Medulla oblongata (tissue), 1 donor: ENCODE measurements around the gene ATP1A2.

ENCODE experiments used
- DNase-seq: peaks from one replicate; pipeline ENCODE4 v3.0.0-alpha.2; 2015; ENCODE audit errors: extremely low spot score

Gene ATP1A2

DNA sequence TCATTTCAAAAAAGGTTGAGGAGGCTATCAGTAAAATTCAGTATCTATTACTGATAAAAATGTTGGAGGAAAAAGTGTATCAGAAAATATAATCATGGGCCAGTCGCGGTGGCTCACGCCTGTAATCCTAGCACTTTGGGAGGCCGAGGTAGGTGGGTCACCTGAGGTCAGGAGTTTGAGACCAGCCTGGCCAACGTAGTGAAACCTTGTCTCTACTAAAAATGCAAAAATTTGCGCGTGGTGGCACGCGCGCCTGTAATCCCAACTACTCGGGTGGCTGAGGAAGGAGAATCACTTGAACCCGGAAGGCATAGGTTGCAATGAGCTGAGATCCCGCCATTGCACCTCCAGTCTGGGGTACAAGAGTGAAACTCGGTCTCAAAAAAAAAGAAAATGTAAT lies 30.5 kb downstream of the ATP1A2 start:
- DNase-seq = no peak

DNA sequence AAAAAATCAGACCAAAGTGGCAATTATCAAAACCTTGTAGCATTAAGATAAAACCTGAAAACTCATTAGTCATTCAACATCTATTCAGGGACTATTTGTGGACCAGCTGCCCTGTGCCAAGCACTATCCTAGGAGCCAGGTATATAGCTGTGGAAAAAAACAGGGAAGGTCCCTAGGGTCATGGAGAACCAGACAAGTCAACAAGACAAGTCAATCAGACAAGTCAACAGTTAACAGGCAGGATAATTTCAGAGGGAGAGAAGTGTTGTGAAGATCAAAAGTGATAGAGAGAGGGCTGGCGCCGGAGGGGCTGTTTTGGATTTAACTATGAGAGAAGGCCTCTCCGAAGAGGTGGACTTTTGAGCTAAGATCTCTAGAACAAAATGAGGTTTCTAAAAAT lies 32.6 kb downstream of the ATP1A2 start:
- no peak for DNase-seq

DNA sequence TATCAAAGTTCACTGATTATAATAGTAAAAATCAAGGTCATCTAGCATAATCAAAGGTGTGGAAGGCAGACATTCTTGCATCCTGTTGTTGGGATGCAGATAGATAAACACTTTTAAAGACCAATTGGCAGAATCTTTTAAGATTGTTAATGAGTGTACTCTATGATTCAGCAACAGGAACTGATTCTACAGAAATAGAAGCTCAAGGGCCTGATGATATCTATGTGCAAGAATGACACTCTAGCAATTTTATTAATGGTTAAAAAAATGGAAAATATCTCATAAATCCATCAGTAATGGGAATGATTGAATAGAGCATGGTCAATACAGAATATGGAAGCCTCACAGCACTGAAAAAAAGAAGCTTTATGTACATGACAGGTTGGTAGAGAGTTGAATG lies 33.7 kb downstream of the ATP1A2 start:
- DNase-seq = no peak

DNA sequence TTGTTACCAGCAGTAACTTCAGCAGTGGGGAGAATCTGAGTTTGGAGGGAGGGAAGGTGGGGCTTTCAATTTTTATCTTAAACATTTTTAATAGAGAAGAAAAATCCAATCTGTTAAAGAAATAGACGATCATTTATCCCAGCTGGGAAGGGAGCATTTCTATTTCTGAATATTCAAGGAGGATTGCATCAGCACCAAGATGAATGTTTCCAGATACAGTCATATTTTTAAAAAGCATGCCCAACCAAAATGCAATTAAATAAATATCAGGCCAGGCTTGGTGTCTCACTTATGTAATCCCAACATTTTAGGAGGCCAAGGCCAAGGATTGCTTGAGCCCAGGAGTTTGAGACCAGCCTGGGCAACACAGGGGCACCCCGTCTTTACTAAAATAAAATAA lies 34.2 kb downstream of the ATP1A2 start:
- DNase-seq = no peak

DNA sequence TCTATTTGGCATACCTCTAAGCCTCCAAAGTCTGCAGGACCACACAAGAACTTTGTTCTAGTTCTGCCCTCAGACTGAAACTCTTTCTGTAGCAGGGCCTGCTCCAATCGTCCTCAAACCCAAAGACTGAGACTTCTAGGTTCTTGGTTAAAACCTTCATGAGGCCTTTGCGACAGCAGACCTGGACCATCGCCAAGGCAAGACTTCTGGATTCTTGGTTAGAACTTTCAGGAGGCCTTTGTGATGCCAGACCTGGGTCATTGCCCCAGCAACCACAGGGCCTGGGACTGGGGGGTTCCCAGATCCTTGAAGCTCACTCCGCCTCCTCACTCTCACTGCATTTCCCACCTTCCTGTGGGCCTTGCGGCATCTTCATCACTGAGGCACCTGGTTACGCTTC lies 35.7 kb downstream of the ATP1A2 start, which contains the start of gene ATP1A4:
ATP1A4 (plus strand) TSS at position 301 of the 400 bp plus-strand sequence. CDS start 438 bp downstream, outside the sequence.
- no peak for DNase-seq

DNA sequence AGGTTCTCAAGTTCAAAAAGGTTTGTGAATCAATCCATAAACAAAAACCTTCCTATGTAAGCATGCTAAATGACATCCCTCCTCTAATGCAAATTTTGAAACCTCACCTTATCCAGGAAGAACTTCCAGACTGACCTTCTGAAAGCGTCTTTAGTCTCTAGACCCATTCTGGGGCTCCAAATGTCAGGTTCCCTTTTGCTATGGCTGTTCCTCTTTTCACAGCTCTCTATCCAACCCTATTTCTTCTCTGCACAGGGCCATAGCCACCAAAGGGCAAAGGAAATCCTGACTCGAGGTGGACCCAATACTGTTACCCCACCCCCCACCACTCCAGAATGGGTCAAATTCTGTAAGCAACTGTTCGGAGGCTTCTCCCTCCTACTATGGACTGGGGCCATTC lies 39.2 kb downstream of the ATP1A2 start:
- no peak for DNase-seq

DNA sequence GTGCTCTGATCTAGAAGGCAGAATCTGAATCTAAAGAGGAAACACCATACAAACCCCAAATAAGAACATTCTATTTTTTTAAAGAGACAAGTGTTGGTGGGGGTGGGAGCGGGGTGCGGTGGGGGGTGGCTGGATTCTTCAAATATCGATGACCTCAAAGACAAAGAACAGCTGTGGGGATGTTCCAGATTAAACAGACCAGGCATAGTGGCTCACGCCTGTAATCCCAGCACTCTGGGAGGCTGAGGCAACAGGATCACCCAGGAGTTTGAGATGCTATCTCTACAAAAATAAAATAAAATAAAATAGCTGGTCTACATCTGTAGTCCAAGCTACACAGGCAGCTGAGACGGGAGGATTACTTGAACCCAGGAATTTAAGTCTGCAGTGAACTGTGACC lies 40.8 kb downstream of the ATP1A2 start:
- no peak for DNase-seq

DNA sequence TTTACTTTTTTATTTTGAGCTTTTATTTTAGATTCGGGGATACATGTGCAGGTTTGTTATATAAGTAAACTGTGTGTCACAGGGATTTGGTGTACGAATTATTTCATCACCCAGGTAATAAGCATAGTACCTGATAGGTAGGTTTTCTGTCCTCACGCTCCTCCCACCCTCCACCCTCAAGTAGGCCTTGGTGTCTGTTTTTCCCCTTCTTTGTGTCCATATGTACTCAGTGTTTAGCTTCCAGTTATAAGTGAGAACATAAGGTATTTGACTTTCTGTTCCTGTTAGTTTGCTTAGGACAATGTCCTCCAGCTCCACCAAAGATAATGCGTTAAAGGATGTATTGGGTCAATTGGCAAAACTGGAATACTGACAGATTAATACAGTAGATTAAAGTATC lies 41.6 kb downstream of the ATP1A2 start:
- DNase-seq = no peak

DNA sequence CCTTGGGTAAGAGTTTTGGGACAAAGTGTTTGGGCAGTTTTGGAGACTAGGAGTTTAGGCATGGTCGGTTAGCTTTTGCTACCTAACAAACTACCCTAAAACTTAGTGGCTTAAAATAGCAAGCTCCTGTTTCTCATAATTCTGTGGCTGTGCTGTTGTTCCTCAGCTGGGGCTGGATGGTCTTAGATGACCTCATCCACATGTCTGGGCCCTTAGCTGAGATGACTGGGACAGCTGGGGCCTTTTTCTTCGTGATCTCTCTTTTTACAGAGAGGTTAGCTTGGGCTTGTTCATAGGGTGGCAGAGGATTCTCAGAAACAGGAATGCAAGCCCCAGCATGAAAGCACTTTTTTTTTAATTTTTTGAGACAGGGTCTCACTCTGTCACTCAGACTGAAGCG lies 42.5 kb downstream of the ATP1A2 start:
- no peak for DNase-seq

DNA sequence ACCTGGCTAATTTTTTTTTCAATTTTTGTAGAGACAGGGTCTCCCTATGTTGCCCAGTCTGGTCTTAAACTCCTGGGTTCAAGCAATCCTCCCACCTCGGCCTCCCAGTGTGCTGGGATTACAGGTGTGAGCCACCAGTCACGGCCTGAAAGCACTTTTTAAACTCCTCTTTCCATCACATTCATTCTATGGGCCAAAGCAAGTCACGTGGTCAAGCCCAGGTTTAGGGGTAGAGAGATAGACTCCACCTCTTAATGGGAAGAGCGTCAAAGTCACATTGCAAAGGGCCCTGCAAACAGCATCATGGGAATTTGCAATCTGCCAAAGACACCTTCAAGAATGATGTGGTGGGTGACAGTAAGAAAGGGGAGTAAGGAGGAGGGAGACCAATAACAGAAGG lies 43.0 kb downstream of the ATP1A2 start:
- DNase-seq = no peak

DNA sequence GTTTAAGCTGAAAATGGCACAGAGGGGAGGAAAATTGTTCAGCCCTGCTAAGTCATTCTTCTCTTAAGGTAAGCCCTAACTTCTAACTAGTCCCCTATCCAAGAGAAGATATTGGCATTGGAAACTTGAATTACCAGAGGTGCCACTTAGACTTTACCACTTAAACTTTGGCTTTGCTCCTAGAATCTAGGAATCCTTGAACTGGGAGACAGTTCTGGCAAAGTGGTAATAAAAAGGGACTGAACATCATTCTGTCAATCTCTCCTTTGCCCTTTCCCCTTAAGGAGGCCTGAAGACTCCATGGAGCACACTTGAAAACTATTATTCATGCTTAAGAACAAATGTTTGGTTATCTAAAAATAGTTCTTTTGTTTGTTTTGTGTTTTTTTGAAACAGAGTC lies 44.3 kb downstream of the ATP1A2 start:
- DNase-seq = no peak

DNA sequence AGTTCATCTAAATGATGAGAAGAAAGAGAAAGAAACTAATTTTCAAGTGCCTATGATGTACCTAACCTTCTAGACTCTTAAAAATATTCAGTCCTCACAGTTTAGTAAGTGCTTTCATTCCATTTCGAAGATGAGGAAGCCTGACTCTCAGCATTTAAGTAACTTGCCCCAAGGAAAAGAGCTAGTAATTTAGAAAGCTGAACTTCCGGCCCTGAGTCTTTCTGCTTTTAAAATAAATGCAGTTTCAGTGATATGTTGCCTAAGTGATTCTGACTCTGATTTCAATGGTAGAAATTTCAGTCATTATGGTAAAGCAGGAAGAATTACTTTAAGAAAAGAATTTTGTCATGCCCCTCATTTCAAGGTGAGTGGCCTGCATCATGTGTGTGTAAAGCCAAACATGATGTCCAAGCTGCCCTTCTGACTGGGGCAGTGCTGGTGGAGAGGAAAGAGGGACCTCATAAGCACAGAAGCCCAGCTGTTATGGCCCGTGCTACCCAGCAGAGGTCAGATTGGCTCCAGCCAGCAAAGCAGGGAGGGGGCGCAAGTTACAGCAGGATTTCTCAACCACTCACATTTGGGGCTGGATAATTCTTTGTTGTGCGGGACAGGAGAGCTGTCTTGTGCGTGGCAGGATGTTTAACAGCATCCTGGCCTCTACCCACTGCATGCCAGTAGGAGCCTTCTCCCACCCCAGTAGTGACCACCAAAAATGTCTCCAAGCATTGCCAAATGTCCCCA lies 46.6 kb downstream of the ATP1A2 start:
- peak; percentile 74 for DNase-seq

DNA sequence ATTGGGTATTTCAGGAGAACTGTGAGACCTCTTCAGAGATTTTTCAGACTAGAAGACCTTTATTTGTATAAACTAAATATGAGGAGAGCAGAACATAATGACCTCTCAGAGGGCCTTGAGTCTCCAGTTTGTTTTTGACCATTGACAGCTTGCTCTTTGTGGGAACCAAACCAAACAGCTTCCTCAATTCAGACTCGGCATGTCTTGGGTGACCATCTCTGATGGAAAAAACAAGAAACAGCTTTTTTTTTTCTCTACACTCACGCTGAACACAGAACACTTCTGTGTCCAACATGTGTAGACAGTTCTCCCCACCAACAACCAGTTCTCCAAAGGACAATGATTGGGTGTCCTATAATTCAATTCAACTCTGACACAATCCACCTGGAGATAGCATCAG lies 47.4 kb downstream of the ATP1A2 start:
- peak; percentile 48 for DNase-seq

DNA sequence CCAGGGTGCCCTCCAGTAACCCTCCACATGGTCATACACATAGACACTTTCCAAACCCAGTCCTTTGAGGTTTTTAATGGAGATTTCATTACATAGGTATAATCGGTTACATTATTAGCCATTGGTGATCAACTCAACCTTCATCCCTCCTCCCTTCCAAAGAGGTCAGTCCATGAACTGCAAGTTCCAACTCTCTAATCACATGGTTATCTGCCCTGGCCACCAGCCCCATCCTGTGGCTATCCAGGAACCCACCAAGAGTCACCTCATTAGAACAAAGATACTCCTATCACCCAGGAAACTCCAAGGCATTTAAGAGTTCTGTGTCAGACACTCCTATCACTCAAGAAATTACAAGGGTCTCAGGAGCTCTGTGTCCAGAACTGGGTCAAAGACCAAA lies 48.1 kb downstream of the ATP1A2 start:
- DNase-seq = no peak

DNA sequence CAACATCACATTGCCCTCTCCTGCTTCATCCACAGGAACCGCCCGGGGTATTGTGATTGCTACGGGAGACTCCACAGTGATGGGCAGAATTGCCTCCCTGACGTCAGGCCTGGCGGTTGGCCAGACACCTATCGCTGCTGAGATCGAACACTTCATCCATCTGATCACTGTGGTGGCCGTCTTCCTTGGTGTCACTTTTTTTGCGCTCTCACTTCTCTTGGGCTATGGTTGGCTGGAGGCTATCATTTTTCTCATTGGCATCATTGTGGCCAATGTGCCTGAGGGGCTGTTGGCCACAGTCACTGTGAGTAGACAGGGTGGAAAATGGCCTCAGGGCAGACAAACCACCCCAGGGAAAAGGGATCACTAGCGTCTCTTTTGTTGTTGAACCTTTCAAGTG lies 48.6 kb downstream of the ATP1A2 start:
- DNase-seq = no peak

DNA sequence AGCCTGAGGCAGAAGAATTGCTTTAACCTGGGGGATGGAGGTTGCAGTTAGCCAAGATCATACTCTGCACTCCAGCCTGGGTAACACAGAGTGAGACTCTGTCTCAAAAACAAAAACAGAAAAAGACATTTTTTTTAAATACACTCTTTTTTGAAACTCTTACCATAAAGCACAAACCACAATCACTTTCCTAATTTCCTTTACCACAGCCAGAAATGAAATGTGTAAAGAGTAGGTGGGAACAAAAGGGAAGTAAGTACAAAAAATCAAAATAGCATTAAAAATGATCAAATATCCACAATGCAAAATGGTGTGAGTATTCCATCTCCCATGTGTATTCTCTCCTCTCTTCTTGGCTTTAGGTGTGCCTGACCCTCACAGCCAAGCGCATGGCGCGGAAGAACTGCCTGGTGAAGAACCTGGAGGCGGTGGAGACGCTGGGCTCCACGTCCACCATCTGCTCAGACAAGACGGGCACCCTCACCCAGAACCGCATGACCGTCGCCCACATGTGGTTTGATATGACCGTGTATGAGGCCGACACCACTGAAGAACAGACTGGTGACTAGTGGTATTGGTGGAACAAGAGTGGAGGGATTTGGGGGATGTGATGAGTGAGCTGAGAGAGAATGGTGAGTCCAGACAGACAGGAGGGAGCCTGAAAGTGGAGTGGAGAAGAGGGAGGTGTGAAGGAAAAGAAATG lies 50.8 kb downstream of the ATP1A2 start:
- DNase-seq = no peak

DNA sequence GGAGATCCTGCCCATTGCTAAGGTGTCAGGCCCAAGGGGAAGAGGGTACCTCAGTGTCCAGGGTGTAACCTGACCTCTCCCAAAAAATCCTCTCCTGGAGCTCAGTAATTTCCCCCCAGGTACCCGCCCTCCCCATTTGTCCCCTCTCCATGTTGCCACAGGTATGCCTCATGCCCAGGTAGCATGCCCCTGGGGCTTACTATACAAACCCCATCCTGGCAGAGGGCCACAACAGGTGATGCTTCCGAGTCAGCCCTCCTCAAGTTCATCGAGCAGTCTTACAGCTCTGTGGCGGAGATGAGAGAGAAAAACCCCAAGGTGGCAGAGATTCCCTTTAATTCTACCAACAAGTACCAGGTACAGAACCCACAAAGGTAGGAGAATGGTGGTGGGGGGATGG lies 51.5 kb downstream of the ATP1A2 start:
- DNase-seq = no peak

DNA sequence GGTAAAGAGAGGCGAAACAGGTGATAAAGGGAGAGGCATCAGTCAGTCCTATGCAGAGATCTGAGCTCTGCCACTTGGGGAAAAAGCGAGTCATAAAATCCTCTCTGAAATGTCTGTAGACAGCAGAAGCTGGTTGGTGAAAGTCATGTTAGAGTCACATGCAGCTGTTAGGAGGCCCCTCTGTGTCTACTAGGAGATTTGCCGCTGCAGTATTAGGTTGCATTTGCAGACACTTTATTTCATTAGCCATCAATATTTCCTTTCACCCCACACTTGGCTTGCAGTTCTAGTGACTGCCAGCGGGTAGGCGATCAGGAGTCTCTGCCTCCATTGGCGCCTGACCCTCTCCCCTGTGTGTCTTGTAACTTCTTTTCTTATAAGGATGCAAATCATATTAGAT lies 52.0 kb downstream of the ATP1A2 start:
- no peak for DNase-seq

DNA sequence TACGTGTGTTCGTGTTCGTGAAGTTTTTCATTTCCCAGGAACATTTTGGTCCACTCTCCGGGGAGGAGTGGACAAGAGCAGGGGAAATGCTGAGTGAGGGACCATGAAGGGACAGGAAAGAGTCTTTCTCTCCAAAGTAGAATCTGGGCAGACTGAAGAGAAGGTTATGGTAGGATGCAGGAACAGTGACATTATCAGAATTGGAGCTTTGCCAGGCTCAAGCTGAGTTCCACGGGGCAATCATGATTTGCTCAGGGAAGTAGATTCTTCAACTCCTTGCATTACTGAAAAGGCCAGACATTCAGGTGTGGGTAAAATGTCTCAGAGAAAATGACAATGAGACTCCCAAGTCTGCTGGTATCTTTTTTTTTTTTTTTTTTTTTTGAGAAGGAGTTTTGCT lies 52.5 kb downstream of the ATP1A2 start:
- no peak for DNase-seq

DNA sequence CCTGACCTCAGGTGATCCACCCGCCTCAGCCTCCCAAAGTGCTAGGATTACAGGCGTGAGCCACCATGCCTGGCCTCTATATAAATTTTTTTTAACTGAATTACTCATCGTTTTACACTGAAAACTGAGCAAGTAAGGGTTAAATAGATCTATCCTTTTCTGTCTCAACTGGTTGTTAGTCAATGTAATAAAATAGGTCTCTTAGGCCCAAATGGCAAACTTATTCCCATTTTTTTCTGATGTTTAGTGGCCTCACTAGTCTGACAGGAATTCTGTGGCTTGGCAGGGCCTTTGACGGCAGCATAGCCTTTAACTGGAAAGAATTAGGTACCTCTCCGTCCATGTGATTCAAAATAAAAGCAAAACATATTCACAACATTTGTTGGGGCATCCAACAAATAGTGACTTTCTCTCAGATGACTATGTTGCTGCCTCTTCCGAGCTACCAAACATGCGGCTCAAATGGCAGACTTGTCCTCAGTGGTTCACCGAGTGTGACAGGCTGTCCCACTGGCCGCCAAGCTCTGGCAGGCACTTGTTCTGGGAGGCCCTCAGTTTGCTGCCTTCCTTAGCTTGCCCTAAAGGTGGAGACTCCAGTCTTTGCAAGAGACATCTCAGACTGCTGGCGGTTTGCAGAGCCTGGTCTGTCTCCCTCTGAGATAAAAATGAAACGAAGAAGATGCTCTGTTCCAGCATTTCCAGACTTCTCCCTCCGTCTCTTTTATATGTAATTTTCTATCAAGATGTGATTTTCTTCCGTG lies 53.2 kb downstream of the ATP1A2 start:
- DNase-seq = peak; percentile 40

DNA sequence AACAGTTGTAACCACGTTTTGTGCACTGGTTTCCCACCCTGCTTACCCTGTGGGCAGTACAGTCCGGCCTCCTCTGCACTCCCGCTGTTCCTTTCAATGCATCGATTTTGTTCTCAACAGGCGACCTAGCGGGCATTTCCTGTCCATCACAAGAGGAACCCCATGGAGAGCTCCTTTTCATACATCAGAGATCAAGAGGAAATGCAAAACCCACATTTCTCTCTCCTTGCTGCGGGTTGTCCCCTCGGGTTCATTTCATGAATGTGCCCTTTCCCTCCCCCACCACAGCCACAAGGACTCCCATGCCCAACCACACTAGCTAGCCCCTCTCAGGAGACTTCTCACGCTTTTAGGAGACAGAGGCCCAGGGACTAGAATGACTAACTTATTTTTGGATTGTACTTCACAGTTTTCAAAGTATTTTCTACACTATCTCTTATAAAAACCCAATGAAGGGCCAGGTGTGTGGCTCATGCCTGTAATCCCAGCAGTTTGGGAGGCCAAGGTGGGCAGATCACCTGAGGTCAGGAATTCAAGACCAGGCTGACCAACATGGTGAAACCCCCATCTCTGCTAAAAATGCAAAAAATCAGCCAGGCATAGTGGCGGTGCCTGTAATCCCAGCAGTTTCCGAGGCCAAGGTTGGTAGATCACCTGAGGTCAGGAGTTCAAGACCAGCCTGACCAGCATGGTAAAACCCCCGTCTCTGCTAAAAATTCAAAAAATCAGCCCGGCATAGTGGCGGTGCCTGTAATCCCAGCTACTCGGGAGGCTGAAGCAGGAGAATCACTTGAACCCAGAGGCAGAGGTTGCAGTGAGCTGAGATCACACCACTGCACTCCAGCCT lies 54.2 kb downstream of the ATP1A2 start:
- DNase-seq = no peak

DNA sequence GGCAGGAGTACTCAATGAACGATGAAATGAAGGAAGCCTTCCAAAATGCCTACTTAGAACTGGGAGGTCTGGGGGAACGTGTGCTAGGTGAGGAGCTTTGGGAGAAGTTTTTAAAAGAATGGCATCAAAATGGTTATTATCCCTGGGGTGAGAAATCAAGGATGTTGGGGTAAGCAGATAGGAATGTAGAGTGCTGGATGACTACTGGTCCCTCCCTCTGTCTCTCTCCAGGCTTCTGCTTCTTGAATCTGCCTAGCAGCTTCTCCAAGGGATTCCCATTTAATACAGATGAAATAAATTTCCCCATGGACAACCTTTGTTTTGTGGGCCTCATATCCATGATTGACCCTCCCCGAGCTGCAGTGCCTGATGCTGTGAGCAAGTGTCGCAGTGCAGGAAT lies 55.8 kb downstream of the ATP1A2 start:
- DNase-seq = no peak
